ENCODE results near the gene SMTNL1.

Gene SMTNL1

GRCh38 chr11:57514538-57515331 is 22.7 kb upstream of the SMTNL1 start:
- peak; percentile 30 for DNase-seq (ENCODE audit: low read depth, low spot score)
- TF ChIP-seq CTCF (IDR thresholded peaks at IDR 0.05; ENCODE audit: low read depth, low read length), result no peak
- H3K4me3 ChIP-seq (ENCODE audit: low read depth, low read length), result peak overlapping the region; percentile 71
- in situ Hi-C loops (cut with HindIII; ENCODE audit: low sequenced_read_pairs), result no loop called here

DNA sequence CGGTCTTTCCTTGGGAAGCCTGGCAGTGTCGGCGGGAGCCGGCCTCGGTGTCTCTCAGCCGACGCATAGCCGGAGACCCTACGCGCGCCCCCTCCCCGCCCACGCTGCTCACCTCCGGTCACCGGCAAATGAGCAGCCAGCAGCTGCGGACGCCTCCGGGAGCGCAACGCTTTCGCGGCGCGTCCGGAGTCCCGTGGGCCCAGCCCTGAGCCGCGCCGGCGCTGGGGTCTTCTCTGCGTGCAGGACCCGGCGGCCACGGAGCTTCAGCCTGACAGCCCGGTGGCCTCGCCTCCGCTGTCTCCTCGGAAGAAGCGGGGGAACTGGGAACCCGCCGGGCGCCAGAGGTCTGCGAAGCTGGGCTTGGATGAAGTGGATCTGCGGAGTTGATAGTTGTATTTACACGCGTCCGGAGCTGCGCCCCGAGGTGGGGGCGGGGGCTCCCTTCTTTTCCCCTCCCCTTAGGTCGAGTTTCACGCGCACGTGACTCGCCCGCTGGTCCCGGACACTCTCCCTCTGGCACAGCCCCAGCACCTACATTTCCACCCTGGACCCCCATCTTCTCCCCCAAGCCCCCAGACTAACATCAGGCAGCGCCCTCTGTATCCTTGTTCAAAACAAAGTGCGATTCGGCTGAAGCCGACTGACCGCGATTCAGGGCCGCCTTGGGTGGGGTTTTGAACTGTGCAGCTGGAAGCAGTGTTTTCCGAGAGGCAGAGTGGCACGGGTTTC is 21.9 kb upstream of the SMTNL1 start, which contains the start of gene SLC43A1:
SLC43A1 (minus strand) TSS at position 371 of the 729 bp plus-strand sequence. CDS start 1,591 bp downstream, outside the sequence.
- peak within 1 kb of the TSS; percentile 71 for H3K4me3 ChIP-seq (ENCODE audit: low read depth, low read length)
- peak; percentile 69 for DNase-seq (ENCODE audit: low read depth, low spot score)
- in situ Hi-C loops (cut with HindIII; ENCODE audit: low sequenced_read_pairs), result no loop called here
- TF ChIP-seq CTCF (IDR thresholded peaks at IDR 0.05; ENCODE audit: low read depth, low read length), result no peak

GRCh38 chr11:57516061-57516443 is 21.3 kb upstream of the SMTNL1 start:
- DNase-seq (ENCODE audit: low read depth, low spot score), result no peak
- no peak for TF ChIP-seq CTCF (IDR thresholded peaks at IDR 0.05; ENCODE audit: low read depth, low read length)
- peak overlapping the region; percentile 71 for H3K4me3 ChIP-seq (ENCODE audit: low read depth, low read length)
- in situ Hi-C loops (cut with HindIII; ENCODE audit: low sequenced_read_pairs), result no loop called here

GRCh38 chr11:57521116-57521515 is 16.3 kb upstream of the SMTNL1 start:
- no peak overlapping the region for H3K4me3 ChIP-seq (ENCODE audit: low read depth, low read length)
- TF ChIP-seq CTCF (IDR thresholded peaks at IDR 0.05; ENCODE audit: low read depth, low read length), result no peak
- DNase-seq (ENCODE audit: low read depth, low spot score), result no peak
- in situ Hi-C loops (cut with HindIII; ENCODE audit: low sequenced_read_pairs), result no loop called here

DNA sequence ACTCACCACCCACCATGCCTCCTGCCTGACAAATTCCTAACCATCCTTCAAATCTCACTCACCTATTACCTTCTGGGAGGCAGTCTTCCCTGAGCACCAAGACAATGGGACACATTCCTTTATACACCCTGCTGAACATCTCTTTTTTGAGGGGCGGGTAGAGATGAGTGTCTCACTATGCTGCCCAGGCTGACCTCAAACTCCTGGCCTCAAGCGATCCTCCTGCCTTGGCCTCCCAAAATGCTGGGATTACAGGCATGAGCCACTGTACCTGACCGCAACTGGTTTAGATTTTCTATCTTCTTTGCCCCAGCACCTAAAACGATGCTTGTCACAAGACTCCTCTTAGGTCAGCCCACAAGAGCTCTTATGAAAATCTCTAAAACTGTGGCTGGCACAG is 14.0 kb upstream of the SMTNL1 start:
- no peak for DNase-seq (ENCODE audit: low read depth, low spot score)
- no peak for TF ChIP-seq CTCF (IDR thresholded peaks at IDR 0.05; ENCODE audit: low read depth, low read length)
- in situ Hi-C loops (cut with HindIII; ENCODE audit: low sequenced_read_pairs), result no loop called here
- no peak overlapping the region for H3K4me3 ChIP-seq (ENCODE audit: low read depth, low read length)

- DNase-seq (ENCODE audit: low read depth, low spot score), result peak; percentile 59
- TF ChIP-seq CTCF (IDR thresholded peaks at IDR 0.05; ENCODE audit: low read depth, low read length), result peak; percentile 83
- in situ Hi-C loops (cut with HindIII; ENCODE audit: low sequenced_read_pairs), result no loop called here
- no peak overlapping the region for H3K4me3 ChIP-seq (ENCODE audit: low read depth, low read length)
These were observed 10.3 kb upstream of the SMTNL1 start for GRCh38 chr11:57527056-57527631.
